ENCODE measurements around the gene ACY1. TPM values are rescaled to one million over a fixed set of nuclear protein-coding genes. Genes with fewer than 3 reads are reported as not detected.

The ACY1 gene
- total RNA-seq, 3 donors from 2014 or later = 40.0 to 49.2 (median 46.4) TPM

- H3K9me3 ChIP-seq = no peaks in the 10 kb centered on the region
- H3K4me1 ChIP-seq = peaks cover 7 to 10% of the 10 kb centered on the region in 2 donors
- TF ChIP-seq, protein P1, sequence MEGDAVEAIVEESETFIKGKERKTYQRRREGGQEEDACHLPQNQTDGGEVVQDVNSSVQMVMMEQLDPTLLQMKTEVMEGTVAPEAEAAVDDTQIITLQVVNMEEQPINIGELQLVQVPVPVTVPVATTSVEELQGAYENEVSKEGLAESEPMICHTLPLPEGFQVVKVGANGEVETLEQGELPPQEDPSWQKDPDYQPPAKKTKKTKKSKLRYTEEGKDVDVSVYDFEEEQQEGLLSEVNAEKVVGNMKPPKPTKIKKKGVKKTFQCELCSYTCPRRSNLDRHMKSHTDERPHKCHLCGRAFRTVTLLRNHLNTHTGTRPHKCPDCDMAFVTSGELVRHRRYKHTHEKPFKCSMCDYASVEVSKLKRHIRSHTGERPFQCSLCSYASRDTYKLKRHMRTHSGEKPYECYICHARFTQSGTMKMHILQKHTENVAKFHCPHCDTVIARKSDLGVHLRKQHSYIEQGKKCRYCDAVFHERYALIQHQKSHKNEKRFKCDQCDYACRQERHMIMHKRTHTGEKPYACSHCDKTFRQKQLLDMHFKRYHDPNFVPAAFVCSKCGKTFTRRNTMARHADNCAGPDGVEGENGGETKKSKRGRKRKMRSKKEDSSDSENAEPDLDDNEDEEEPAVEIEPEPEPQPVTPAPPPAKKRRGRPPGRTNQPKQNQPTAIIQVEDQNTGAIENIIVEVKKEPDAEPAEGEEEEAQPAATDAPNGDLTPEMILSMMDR (IDR thresholded peaks at IDR 0.05) = no peak
- TF ChIP-seq POLR2AphosphoS5 (IDR thresholded peaks at IDR 0.05) = no peak
- TF ChIP-seq POLR2A (IDR thresholded peaks at IDR 0.05) = no peak
- DNase-seq (ENCODE audit: low spot score in 2 of 2) = no peak
- intact Hi-C loops (cut with DNase I; ENCODE audit: low total_unique reads) = no loop called here
- no peak overlapping the region for H3K4me3 ChIP-seq
- no peaks in the 10 kb centered on the region for H3K27me3 ChIP-seq
- no peak overlapping the region for H3K27ac ChIP-seq
- H3K36me3 ChIP-seq = no peaks in the 10 kb centered on the region
Measured at GRCh38 chr3:51947215-51947900, 36.0 kb upstream of the ACY1 start.

GRCh38 chr3:51948016-51948580, 35.2 kb upstream of the ACY1 start:
- intact Hi-C loops (cut with DNase I; ENCODE audit: low total_unique reads) = no loop called here
- Histone ChIP-seq H3K4me3 (no peak overlapping the region), H3K27ac (no peak overlapping the region), H3K4me1 (peaks cover 2 to 3% of the 10 kb centered on the region in 2 donors), H3K27me3 (no peaks in the 10 kb centered on the region), H3K36me3 (no peaks in the 10 kb centered on the region), H3K9me3 (no peaks in the 10 kb centered on the region)
- no peak for DNase-seq (ENCODE audit: low spot score in 2 of 2)
- TF ChIP-seq POLR2AphosphoS5 (IDR thresholded peaks at IDR 0.05) (no peak), POLR2A (IDR thresholded peaks at IDR 0.05) (no peak)
- TF ChIP-seq, protein P1 (IDR thresholded peaks at IDR 0.05) = no peak

GRCh38 chr3:51949121-51949520, 34.2 kb upstream of the ACY1 start:
- TF ChIP-seq, protein P1 (IDR thresholded peaks at IDR 0.05) = no peak
- TF ChIP-seq POLR2A (IDR thresholded peaks at IDR 0.05) (no peak), POLR2AphosphoS5 (IDR thresholded peaks at IDR 0.05) (no peak)
- no peaks in the 10 kb centered on the region for H3K36me3 ChIP-seq
- no peaks in the 10 kb centered on the region for H3K27me3 ChIP-seq
- intact Hi-C loops (cut with DNase I; ENCODE audit: low total_unique reads) = no loop called here
- H3K4me3 ChIP-seq = no peak overlapping the region
- no peaks in the 10 kb centered on the region for H3K9me3 ChIP-seq
- no peak overlapping the region for H3K27ac ChIP-seq
- H3K4me1 ChIP-seq = no peaks in the 10 kb centered on the region
- no peak for DNase-seq (ENCODE audit: low spot score in 2 of 2)

DNA sequence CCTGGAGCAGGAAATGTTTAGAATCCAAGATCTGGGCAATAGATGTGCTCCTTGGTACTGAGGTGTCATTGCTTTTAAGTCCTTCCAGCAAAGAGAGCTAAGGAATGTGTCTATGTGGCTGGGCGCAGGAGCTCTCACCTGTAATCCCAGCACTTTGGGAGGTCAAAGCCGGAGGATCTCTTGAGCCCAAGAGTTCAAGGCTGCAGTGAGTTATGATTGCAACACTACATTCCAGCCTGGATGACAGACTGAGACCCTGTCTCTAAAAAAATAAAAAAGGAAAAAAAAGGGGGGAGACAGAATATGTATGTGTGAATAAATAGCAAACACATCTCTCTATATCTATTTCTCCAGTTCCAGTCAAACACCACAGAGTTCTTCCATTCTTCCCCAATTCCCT, 32.4 kb upstream of the ACY1 start:
- Histone ChIP-seq H3K4me3 (no peak overlapping the region), H3K27ac (no peak overlapping the region), H3K36me3 (no peaks in the 10 kb centered on the region), H3K27me3 (no peaks in the 10 kb centered on the region), H3K9me3 (no peaks in the 10 kb centered on the region), H3K4me1 (peaks cover 0 to 5% of the 10 kb centered on the region in 2 donors)
- TF ChIP-seq POLR2AphosphoS5 (IDR thresholded peaks at IDR 0.05) (no peak), POLR2A (IDR thresholded peaks at IDR 0.05) (no peak)
- TF ChIP-seq, protein P1 (IDR thresholded peaks at IDR 0.05) = no peak
- DNase-seq (ENCODE audit: low spot score in 2 of 2) = no peak
- intact Hi-C loops (cut with DNase I; ENCODE audit: low total_unique reads) = loop anchor here (5.0 kb wide), 1 partner anchor 1286 kb away; no protein-coding TSS in a partner anchor

DNA sequence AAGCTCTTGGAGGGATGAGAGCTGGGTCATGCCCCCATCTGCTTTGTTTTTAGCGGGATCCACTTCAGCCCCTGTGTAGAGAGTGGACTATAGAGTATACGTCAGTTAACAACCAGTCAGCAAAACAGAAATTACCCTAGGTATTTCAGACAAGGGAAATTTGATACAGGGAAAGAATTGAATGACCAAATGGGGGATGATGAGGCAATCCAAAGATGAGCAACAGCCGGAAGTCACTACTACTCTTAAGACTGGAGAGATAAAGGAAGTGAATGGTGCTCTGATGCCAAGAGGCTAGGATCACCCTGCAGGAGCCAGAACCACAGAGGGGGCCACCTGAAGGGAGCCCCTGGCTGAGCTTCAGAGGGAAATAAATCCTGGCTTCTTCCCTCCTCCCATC, 29.9 kb upstream of the ACY1 start:
- Histone ChIP-seq H3K27ac (no peak overlapping the region), H3K4me1 (peaks cover 0 to 5% of the 10 kb centered on the region in 2 donors), H3K27me3 (no peaks in the 10 kb centered on the region), H3K4me3 (no peak overlapping the region), H3K36me3 (no peaks in the 10 kb centered on the region), H3K9me3 (no peaks in the 10 kb centered on the region)
- no peak for DNase-seq (ENCODE audit: low spot score in 2 of 2)
- intact Hi-C loops (cut with DNase I; ENCODE audit: low total_unique reads) = loop anchor here (5.0 kb wide), 1 partner anchor 1284 kb away; no protein-coding TSS in a partner anchor
- TF ChIP-seq, protein P1 (IDR thresholded peaks at IDR 0.05) = no peak
- TF ChIP-seq POLR2A (IDR thresholded peaks at IDR 0.05) (no peak), POLR2AphosphoS5 (IDR thresholded peaks at IDR 0.05) (no peak)

All from breast epithelium (tissue), 4 donors.